Measurements from ENCODE around the gene CDC42EP2. TPM values are rescaled to one million over a fixed set of nuclear protein-coding genes. Genes with fewer than 3 reads are reported as not detected.

The CDC42EP2 gene
- total and polyA plus RNA-seq, 2 of the 13 experiments (the other 11 are each of a cell fraction or from before 2014, with no cell fraction given), result 2.3 to 7.1 TPM

- TF ChIP-seq TEAD2 (CRISPR knock-in tag; IDR thresholded peaks at IDR 0.05) (no peak), ZNF570 (CRISPR knock-in tag; IDR thresholded peaks at IDR 0.05; ENCODE audit: borderline replicate concordance) (no peak), MAFK (conservative IDR thresholded peaks at IDR 0.05 in 1 of 2, IDR thresholded peaks at IDR 0.05 in 1 of 2; ENCODE audit: low read length in 2 of 2) (peak; percentile 96), KLF12 (CRISPR knock-in tag; IDR thresholded peaks at IDR 0.05; ENCODE audit: borderline replicate concordance) (no peak), ZIK1 (CRISPR knock-in tag; IDR thresholded peaks at IDR 0.05; ENCODE audit: borderline replicate concordance, low read depth) (no peak), RARA (CRISPR knock-in tag; IDR thresholded peaks at IDR 0.05) (peak; percentile 41; the same call in 1 of the 2 replicates), SALL2 (CRISPR knock-in tag; IDR thresholded peaks at IDR 0.05) (no peak), SP140L (CRISPR knock-in tag; IDR thresholded peaks at IDR 0.05; ENCODE audit: borderline replicate concordance) (no peak), RXRA (CRISPR knock-in tag; IDR thresholded peaks at IDR 0.05) (peak; percentile 26; the same call in 1 of the 2 replicates), ZBTB49 (CRISPR knock-in tag; IDR thresholded peaks at IDR 0.05; ENCODE audit: borderline replicate concordance) (no peak), MIXL1 (CRISPR knock-in tag; IDR thresholded peaks at IDR 0.05) (no peak), TOPORS (CRISPR knock-in tag; IDR thresholded peaks at IDR 0.05) (no peak), KDM2A (CRISPR knock-in tag; IDR thresholded peaks at IDR 0.05; ENCODE audit: borderline replicate concordance, low read depth) (peak; percentile 51; the same call in 1 of the 2 replicates), ZNF333 (CRISPR knock-in tag; IDR thresholded peaks at IDR 0.05; ENCODE audit: borderline replicate concordance) (no peak), ZNF44 (CRISPR knock-in tag; IDR thresholded peaks at IDR 0.05) (no peak), NR2F6 (IDR thresholded peaks at IDR 0.05) (0 out of 2 replicates have a peak, but pooled peaks have one; percentile 58), NR2F6 (CRISPR knock-in tag; IDR thresholded peaks at IDR 0.05) (peak; percentile 73)
- TF ChIP-seq, protein P1, sequence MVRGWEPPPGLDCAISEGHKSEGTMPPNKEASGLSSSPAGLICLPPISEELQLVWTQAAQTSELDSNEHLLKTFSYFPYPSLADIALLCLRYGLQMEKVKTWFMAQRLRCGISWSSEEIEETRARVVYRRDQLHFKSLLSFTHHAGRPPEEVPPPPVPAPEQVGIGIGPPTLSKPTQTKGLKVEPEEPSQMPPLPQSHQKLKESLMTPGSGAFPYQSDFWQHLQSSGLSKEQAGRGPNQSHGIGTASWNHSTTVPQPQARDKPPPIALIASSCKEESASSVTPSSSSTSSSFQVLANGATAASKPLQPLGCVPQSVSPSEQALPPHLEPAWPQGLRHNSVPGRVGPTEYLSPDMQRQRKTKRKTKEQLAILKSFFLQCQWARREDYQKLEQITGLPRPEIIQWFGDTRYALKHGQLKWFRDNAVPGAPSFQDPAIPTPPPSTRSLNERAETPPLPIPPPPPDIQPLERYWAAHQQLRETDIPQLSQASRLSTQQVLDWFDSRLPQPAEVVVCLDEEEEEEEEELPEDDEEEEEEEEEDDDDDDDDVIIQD (CRISPR knock-in tag; IDR thresholded peaks at IDR 0.05; ENCODE audit: low read depth), result no peak
- TF ChIP-seq, protein P2, sequence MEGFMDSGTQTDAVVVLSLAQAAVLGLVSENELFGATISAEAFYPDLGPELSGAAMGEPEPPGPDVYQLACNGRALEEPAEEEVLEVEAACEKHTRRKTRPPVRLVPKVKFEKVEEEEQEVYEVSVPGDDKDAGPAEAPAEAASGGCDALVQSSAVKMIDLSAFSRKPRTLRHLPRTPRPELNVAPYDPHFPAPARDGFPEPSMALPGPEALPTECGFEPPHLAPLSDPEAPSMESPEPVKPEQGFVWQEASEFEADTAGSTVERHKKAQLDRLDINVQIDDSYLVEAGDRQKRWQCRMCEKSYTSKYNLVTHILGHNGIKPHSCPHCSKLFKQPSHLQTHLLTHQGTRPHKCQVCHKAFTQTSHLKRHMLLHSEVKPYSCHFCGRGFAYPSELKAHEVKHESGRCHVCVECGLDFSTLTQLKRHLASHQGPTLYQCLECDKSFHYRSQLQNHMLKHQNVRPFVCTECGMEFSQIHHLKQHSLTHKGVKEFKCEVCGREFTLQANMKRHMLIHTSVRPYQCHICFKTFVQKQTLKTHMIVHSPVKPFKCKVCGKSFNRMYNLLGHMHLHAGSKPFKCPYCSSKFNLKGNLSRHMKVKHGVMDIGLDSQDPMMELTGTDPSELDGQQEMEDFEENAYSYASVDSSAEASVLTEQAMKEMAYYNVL (CRISPR knock-in tag; IDR thresholded peaks at IDR 0.05; ENCODE audit: borderline replicate concordance), result no peak
- TF ChIP-seq, protein P3, sequence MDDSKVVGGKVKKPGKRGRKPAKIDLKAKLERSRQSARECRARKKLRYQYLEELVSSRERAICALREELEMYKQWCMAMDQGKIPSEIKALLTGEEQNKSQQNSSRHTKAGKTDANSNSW (CRISPR knock-in tag; IDR thresholded peaks at IDR 0.05; ENCODE audit: borderline replicate concordance), result no peak
- TF ChIP-seq, protein P4, sequence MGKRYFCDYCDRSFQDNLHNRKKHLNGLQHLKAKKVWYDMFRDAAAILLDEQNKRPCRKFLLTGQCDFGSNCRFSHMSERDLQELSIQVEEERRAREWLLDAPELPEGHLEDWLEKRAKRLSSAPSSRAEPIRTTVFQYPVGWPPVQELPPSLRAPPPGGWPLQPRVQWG (CRISPR knock-in tag; IDR thresholded peaks at IDR 0.05; ENCODE audit: borderline replicate concordance, low read depth), result no peak
These were observed 13.0 kb upstream of the CDC42EP2 start (continued) for GRCh38 chr11:65301491-65302329.
